Mesothelial cell of epicardium (in vitro differentiated cells): Measurements from ENCODE around the gene MBOAT7. TPM values are rescaled to one million over a fixed set of nuclear protein-coding genes. Genes with fewer than 3 reads are reported as not detected.
A peak's percentile ranks its signal among the peaks of the same experiment; 100 is the strongest.

Experiments
- DNase-seq, 2 experiments: peaks; one replicate each; pipeline ENCODE4 v3.0.0; 2021; ENCODE audit warnings: low spot score in 2 of 2; ENCODE audit not compliant: unreplicated experiment in 2 of 2
- H3K27ac Mint-ChIP-seq: 2 replicates; pipeline ENCODE4 v1.8.0; 2021; ENCODE audit warnings: mixed read lengths
- H3K27me3 Mint-ChIP-seq: 2 replicates; pipeline ENCODE4 v1.8.0; 2021; ENCODE audit warnings: low read depth, mixed read lengths
- H3K36me3 Mint-ChIP-seq: 2 replicates; pipeline ENCODE4 v1.8.0; 2021; ENCODE audit warnings: mixed read lengths
- H3K4me1 Mint-ChIP-seq: 2 replicates; pipeline ENCODE4 v1.8.0; 2021; ENCODE audit warnings: mixed read lengths
- H3K4me3 Mint-ChIP-seq: 2 replicates; pipeline ENCODE4 v1.8.0; 2021; ENCODE audit warnings: mild to moderate bottlenecking, moderate library complexity, mixed read lengths
- H3K9me3 Mint-ChIP-seq: 2 replicates; pipeline ENCODE4 v1.8.0; 2021; ENCODE audit warnings: mixed read lengths
- total RNA-seq: library from RNA; stranded (reverse); gene quantifications from 3 replicates; pipeline ENCODE4 v1.2.1, GENCODE V29; 2021
- TF ChIP-seq, protein P1 (sequence below): fragments of 200-600 bp; sonication (generic); IDR thresholded peaks from one replicate; pipeline ENCODE4 v1.5.0; 2021; ENCODE audit warnings: antibody characterized with exemption; ENCODE audit not compliant: unreplicated experiment

MBOAT7 gene
- total RNA-seq, 1 donor from 2014 or later = 113 TPM

DNA sequence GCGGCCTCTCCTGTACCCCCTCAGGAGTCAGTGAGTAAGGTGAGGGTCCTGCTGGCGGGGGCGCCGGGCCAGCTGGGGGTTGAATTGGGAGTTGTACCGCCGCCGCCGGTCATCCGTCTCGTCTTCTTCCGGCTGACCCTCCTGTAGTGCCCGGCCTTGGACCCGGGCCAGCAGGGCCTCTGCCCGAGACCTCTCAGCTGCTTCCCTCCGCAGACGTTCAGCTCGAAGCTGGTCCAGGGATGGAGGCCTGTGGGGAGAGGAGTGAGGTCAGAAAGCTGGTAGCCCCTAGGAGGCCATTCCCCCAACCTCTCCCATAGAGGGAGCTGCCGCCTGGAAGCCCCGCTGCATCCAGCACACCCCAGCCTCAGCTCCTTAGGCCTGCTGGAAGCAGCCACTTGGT, 33.7 kb downstream of the MBOAT7 start:
- Mint-ChIP-seq H3K4me3 (no peak overlapping the region), H3K9me3 (no peaks in the 10 kb centered on the region), H3K4me1 (peaks cover 21% of the 10 kb centered on the region), H3K27me3 (no peaks in the 10 kb centered on the region), H3K27ac (no peak overlapping the region), H3K36me3 (peaks cover 24% of the 10 kb centered on the region)
- no peak for DNase-seq
- TF ChIP-seq, protein P1, sequence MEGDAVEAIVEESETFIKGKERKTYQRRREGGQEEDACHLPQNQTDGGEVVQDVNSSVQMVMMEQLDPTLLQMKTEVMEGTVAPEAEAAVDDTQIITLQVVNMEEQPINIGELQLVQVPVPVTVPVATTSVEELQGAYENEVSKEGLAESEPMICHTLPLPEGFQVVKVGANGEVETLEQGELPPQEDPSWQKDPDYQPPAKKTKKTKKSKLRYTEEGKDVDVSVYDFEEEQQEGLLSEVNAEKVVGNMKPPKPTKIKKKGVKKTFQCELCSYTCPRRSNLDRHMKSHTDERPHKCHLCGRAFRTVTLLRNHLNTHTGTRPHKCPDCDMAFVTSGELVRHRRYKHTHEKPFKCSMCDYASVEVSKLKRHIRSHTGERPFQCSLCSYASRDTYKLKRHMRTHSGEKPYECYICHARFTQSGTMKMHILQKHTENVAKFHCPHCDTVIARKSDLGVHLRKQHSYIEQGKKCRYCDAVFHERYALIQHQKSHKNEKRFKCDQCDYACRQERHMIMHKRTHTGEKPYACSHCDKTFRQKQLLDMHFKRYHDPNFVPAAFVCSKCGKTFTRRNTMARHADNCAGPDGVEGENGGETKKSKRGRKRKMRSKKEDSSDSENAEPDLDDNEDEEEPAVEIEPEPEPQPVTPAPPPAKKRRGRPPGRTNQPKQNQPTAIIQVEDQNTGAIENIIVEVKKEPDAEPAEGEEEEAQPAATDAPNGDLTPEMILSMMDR = no peak

- TF ChIP-seq, protein P1 = no peak
- Mint-ChIP-seq H3K36me3 (peaks cover 29% of the 10 kb centered on the region), H3K27ac (no peak overlapping the region), H3K9me3 (no peaks in the 10 kb centered on the region), H3K27me3 (no peaks in the 10 kb centered on the region), H3K4me1 (peaks cover 12% of the 10 kb centered on the region), H3K4me3 (no peak overlapping the region)
- no peak for DNase-seq
These were observed 34.6 kb downstream of the MBOAT7 start for GRCh38 chr19:54154603-54155345.

- H3K36me3 Mint-ChIP-seq = peaks cover 34% of the 10 kb centered on the region
- DNase-seq = no peak
- H3K27me3 Mint-ChIP-seq = no peaks in the 10 kb centered on the region
- no peaks in the 10 kb centered on the region for H3K9me3 Mint-ChIP-seq
- H3K4me3 Mint-ChIP-seq = no peak overlapping the region
- H3K4me1 Mint-ChIP-seq = peaks cover 5% of the 10 kb centered on the region
- TF ChIP-seq, protein P1 = no peak
- H3K27ac Mint-ChIP-seq = no peak overlapping the region
These were observed 35.6 kb downstream of the MBOAT7 start for GRCh38 chr19:54153731-54154326.

- no peaks in the 10 kb centered on the region for H3K9me3 Mint-ChIP-seq
- no peaks in the 10 kb centered on the region for H3K4me1 Mint-ChIP-seq
- H3K27me3 Mint-ChIP-seq = no peaks in the 10 kb centered on the region
- H3K27ac Mint-ChIP-seq = peak overlapping the region; percentile 67
- H3K36me3 Mint-ChIP-seq = peaks cover 36% of the 10 kb centered on the region
- no peak overlapping the region for H3K4me3 Mint-ChIP-seq
- TF ChIP-seq, protein P1 = no peak
- no peak for DNase-seq
These were observed 36.4 kb downstream of the MBOAT7 start for GRCh38 chr19:54152878-54153524.

GRCh38 chr19:54152267-54152666, 37.1 kb downstream of the MBOAT7 start:
- Mint-ChIP-seq H3K27me3 (no peaks in the 10 kb centered on the region), H3K27ac (no peak overlapping the region), H3K9me3 (no peaks in the 10 kb centered on the region), H3K4me3 (no peak overlapping the region), H3K4me1 (no peaks in the 10 kb centered on the region), H3K36me3 (peaks cover 39% of the 10 kb centered on the region)
- TF ChIP-seq, protein P1 = no peak
- no peak for DNase-seq
